Measurements from ENCODE around the gene KAZN.

The KAZN gene

DNA sequence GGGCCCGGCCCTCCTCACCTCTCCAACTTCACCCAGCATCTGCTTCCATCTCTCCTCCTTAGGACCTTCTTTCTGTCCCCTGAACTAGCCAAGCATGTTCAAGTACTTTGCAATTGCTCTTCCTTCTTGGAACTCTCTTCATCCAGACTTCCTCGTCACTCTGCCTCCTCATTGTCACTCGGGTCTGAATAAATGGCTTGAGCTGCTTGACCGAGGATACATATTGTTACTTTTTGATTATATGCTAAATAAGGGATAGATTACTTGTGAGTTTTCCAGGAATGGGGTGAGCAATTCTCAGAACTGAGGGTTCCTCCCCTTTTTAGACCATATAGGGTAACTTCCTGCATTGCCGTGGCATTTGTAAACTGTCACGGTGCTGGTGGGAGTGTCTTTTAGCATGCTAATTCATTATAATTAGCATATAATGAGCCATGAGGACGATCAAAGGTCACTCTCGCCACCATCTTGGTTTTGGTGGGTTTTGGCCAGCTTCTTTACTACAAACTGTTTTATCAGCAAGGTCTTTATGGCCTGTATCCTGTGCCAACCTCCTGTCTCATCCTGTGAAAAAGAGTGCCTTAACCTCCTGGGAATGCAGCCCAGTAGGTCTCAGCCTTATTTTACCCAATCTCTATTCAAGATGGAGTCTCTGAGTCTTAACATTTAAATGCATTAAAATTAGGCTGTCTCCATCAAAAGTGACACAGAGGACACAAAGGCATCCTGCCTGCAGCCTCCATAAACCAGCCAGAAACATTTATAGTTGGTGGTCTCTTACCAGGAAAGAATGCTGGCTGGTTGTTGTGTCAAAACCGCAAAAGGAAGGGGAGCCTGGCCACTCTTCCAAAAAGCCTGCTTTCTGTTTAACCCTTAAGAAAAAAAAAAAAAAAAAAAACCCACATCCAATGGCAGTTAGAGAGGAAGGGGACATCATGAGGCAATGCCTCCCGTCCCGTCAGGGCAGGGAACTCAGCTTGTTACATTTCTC lies 179.3 kb downstream of the KAZN start:
- no peak for DNase-seq

GRCh38 chr1:14778541-14778897 lies 180.0 kb downstream of the KAZN start:
- DNase-seq = no peak

- no peak for DNase-seq
Measured at GRCh38 chr1:14778898-14779865, 180.7 kb downstream of the KAZN start.

DNA sequence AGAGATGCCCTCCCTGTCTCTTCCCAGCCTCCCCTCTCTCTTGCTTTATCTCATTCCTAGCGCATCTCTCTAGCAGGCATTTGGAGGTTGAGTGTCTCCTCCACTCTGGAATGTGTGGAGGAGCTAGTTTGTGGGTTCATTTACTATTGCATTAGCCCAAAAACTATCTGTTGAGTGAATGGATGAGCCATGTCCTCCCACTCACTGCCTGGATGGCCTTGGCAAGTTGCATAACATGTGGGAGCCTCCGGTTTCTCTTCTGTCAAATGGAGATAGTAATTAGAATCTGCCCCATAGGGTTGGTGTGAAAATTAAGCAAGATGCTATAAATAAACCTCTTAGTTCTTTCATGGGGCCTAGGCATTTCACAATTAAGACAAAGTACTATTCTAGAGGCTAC lies 181.8 kb downstream of the KAZN start:
- DNase-seq = no peak

DNA sequence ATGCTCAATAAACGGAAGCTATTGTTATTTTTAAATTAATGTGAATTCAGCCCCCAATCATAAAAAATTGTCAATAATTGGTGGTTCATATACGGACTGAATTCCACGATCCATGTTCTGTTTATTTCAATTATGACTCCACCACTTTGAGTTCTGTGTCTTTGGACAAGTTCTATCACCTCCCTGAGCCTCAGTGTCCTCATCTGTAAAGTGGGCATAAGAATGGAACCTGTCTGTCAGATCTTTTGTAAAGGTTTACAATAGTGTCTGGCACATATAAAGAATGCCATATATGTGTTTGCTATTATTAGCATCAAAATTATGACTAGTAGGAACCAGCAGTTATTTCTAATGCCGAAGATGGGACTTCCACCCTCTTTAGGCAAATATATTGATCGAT lies 183.3 kb downstream of the KAZN start:
- no peak for DNase-seq

- no peak for DNase-seq
Measured at GRCh38 chr1:14782741-14783591, 184.5 kb downstream of the KAZN start.

- no peak for DNase-seq
Measured at GRCh38 chr1:14783592-14783886, 185.1 kb downstream of the KAZN start.

DNA sequence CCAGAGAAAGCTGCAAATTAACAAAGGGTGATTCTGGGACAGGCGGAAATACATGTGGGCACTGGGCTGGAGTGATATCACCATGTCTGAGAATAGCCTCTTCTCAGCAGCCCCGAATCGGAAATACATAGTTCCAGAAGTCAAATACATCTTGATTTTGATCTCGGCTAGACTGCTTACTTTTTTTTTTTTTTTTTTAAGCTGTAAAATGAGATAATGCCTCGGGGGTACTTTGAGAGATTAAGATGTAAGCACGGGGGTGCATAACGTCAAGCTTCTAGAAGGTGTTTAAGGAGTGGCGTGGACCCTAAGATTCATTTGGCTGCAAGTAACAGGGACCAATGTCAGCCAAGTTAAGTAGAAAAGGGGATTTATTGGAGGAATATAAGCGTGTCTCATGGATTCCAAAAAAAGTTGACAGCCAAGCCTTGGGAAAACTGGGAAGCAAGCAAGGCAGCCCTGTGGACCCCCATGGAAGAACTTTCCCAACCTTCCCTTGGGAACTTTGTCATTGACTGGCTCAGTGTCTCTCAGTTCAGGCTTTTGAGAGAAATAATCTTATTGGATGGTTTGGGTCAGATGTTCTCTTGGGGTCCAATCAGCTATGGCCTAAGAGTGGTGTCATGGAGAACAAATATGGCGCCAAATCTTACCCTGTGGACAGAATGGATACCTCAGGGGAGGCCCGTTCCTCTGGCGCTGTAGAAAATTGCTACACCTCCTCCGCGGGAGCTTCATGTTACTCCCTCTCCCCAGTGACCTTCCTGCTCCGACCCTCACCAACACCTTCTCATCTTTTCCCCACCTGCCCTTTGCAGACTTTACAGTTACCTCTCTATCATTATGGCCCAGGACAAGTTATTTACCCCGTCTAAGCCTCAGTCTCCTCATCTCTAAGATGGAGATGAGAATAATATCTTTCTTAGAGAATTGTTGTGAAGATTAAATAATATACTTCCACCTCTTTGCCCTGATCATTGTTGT lies 186.6 kb downstream of the KAZN start:
- no peak for DNase-seq

- DNase-seq = no peak
Measured at GRCh38 chr1:14786109-14786675, 187.7 kb downstream of the KAZN start.

DNA sequence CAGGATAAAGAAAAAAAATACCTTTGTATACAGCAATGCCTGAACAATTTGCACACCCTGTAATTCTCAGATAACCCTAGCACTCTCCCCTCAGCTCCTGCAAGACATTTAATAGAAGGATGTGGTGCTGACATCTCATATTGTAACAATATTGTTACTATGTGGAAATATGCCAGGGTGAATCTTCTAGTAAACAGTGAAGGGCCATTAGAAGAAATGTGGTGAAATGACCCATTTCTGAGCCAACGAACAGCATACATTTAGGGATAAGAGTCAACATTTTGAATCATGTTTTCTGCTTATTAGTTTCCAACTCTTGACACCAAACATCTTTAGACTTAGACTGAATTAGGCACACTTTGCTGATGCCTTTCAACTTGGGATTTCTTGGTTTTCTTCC lies 188.2 kb downstream of the KAZN start:
- DNase-seq = no peak

DNA sequence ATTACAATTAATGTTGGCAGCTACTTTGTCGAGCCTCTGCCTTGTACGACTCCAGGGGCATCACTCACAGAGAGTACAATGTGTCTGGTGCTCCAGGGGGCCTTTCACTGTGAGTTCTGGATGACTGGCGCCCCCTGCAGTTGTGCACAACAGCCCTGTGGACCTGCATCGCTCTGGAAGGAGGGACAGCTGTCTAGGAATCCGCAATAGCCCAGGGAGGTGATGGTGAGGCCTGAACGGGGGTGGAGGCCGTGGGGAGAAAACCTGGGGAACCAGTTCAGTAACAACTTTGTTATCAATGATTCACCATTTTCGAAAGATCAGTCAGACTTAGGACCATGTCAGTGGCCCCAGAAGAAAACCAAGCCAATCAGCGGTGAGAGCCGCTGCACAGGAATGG lies 189.1 kb downstream of the KAZN start:
- DNase-seq = no peak

GRCh38 chr1:14788080-14788479 lies 189.6 kb downstream of the KAZN start:
- DNase-seq = no peak

GRCh38 chr1:14790982-14791381 lies 192.5 kb downstream of the KAZN start:
- no peak for DNase-seq

DNA sequence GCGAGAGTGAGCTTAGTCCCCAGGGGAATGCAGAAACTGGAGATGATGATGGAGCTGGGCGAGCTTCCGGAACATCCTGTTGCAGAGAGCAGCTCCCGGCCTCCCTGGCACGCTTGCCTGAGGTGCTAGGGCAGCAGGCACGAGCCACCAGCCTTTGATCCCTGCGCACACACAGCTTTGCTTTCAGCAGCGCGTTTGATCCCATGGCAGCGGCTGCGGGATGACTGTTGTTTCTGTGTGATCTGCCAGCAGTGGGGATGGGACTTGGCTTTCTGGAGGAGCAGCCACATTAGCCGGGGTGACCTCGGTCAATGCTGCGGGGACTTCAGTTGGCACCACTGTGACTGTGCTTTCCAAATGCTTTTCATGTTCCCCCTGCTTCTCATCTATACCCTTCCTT lies 193.2 kb downstream of the KAZN start:
- no peak for DNase-seq

DNA sequence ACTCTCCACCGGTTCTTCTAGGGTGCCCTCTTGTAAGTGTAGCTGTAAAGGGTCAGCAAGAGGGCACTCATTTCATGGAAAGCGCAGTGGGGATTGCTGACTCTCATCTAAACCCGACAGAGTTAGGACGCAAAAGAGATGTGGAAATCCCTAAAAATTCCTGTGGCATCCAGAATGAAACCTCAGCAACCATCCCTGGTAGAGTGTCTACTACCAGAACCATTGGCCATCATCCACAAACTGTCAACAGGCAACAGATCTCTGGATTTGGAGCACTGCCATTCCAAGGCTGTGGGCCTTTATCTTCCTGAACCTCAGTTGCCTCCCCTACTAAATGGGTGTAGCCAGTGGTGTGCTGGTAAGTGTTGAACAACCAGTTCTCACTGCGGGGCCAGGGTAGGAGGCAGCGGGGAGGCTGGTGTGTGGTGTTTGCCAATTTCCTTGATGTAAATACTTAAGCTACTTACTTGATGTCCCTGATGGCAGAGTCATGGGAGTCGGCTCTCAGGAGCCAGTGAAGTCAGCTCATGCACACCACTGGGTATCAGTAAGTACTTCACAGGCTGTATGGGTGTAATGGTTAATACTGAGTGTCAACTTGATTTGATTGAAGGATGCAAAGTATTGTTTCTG lies 195.8 kb downstream of the KAZN start:
- no peak for DNase-seq

DNA sequence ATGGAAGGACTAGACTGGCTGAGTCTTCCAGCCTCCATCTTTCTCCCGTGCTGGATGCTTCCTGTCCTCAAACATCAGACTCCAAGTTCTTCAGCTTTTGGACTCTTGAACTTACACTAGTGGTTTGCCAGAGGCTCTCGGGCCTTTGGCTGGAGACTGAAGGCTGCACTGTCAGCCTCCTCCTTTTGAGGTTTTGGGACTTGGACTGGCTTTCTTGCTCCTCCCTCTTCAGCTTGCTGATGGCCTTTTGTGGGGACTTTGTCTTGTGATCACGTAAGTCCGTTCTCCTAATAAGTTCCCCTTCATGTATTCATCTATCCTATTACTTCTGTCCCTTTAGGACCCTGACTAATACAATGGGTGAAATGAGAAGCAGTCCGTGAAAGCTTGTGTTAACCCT lies 196.4 kb downstream of the KAZN start:
- no peak for DNase-seq

DNA sequence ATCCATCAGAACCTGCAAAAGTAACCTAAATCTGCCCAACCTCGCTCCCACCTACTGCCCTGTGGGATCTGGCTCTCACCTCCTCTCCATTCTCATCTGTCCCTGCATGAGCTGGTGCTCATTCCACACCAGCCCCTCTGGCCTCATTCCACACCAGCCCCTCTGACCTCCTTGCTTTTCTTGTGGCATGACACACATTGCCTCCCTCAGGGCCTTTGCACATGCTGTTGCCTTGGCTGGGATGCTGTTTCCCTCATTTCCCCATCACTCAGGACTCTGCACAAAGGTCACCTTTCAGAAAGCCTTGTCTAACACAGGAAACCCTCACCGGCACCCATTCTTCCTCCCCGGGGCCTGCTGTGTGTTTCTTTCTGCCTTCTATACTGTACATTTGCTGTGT lies 197.1 kb downstream of the KAZN start:
- no peak for DNase-seq

DNA sequence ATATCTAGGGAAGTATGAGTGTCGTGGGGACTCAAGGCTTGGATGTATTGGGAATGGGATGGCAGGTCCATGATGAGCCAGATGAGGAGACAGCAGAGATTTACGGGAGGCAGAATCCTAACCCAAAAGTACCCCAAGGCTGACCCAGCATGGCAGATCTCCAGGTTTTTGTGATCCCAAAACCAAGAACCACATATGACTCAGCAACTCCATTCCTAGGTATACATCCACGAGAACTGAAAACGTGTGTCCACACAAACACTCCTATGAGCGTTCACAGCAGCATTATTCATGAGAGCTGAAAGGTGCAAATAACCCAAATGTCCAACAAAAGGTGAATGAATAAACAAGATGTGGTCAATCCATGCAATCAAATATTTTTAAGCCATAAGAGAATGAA lies 201.5 kb downstream of the KAZN start:
- no peak for DNase-seq

- no peak for DNase-seq
Measured at GRCh38 chr1:14800500-14801076, 202.1 kb downstream of the KAZN start.

GRCh38 chr1:14803002-14803789 lies 204.7 kb downstream of the KAZN start:
- DNase-seq = no peak
